NT2/D1 (cell line): ENCODE results near the gene FUT2.

ENCODE experiments used
- SUZ12 ChIP-seq: IDR thresholded peaks from 2 replicates; pipeline ENCODE4 v1.6.1; 2011; ENCODE audit not compliant: insufficient read length, insufficient read depth; ENCODE audit errors: extremely low read depth
- YY1 ChIP-seq: IDR thresholded peaks from 2 replicates; pipeline ENCODE4 v1.6.1; 2011; ENCODE audit not compliant: insufficient read length, insufficient read depth
- ZNF274 ChIP-seq: IDR thresholded peaks from 2 replicates; pipeline ENCODE4 v1.6.1; 2011; ENCODE audit warnings: mild to moderate bottlenecking, low read depth, low read length

GRCh38 chr19:48716562-48717291 is 21.0 kb downstream of the FUT2 start:
- TF ChIP-seq ZNF274 (no peak), YY1 (no peak), SUZ12 (no peak)
